HG03378 (cell line): Measurements from ENCODE around the gene KXD1.
"Not testable (repeated sequence)": the region's sequence is repeated elsewhere in the genome, so short reads cannot be mapped to it uniquely, and the experiment has no call there.

Source experiments
- ATAC-seq: cut with Tn5 transposase; IDR thresholded peaks from one replicate; pipeline ENCODE4 v1.9.1; 2021; ENCODE audit warnings: mild to moderate bottlenecking, moderate library complexity; ENCODE audit not compliant: unreplicated experiment

Gene KXD1

GRCh38 chr19:18557411-18558201, at the start of gene KXD1:
Gene KXD1 (plus strand): TSS chr19:18557870. CDS start chr19:18562057, 4,187 bp downstream.
- peak; percentile 93 for ATAC-seq

DNA sequence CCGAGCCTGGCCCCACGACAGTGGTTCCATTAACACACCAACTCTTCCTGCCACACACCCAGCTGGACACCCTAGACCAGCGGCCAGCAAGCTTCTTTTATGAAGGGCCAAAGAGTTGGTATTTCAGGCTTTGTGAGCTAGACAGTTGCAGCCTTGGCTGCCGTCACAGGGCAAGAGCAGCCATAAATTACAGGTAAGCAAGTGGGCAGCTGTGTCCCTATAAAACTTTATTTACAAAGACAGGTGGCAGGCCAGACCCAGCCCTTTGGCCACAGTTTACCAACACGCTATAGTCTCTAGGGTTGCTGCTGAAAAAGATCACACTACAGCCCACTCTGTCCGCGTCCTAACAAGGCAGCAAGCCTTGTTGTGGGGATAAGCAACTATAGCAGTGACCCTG, 49.1 kb upstream of the KXD1 start:
- no peak for ATAC-seq

DNA sequence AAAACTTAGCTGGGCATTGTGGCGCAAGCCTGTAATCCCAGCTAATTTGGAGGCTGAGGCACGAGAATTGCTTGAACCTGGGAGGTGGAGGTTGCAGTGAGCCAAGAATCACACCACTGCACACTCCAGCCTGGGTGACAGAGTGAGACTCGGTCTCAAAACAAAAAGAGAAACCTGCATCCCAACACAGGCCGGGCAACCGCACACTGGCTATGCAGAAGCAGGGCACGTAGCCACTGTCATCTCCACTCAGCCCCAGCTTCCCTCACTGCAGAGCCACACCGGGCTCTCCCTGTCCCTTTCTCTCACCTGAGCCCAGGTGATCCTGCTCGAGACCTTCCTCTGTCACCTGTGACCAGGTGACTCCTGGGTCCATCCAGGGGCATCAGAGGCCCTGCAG, 47.5 kb upstream of the KXD1 start:
- ATAC-seq: no peak

GRCh38 chr19:18513868-18514267, 43.8 kb upstream of the KXD1 start:
- no peak for ATAC-seq

GRCh38 chr19:18514800-18515682, 42.6 kb upstream of the KXD1 start:
- ATAC-seq: no peak

GRCh38 chr19:18515959-18516358, 41.7 kb upstream of the KXD1 start:
- no peak for ATAC-seq

DNA sequence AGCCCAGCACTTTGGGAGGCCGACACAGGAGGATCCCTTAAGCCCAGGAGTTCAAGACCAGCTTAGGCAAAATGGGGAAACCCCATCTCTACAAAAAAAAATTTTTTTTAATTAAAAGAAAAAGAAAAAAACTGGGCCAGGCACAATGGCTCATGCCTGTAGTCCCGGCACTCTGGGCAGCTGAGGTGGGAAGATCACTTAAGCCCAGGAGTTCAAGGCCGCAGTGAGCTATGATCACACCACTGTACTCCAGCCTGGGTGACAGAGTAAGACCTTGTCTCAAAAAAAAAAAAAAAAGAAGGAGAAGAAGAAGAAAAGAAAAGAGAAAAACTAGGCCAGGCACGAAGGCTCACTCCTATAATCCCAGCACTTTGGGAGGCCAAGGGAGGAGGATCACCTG, 40.1 kb upstream of the KXD1 start:
- ATAC-seq: no peak

- ATAC-seq: no peak
Measured at GRCh38 chr19:18518639-18519038, 39.0 kb upstream of the KXD1 start.

- no peak for ATAC-seq
Measured at GRCh38 chr19:18519962-18520847, 37.5 kb upstream of the KXD1 start.

DNA sequence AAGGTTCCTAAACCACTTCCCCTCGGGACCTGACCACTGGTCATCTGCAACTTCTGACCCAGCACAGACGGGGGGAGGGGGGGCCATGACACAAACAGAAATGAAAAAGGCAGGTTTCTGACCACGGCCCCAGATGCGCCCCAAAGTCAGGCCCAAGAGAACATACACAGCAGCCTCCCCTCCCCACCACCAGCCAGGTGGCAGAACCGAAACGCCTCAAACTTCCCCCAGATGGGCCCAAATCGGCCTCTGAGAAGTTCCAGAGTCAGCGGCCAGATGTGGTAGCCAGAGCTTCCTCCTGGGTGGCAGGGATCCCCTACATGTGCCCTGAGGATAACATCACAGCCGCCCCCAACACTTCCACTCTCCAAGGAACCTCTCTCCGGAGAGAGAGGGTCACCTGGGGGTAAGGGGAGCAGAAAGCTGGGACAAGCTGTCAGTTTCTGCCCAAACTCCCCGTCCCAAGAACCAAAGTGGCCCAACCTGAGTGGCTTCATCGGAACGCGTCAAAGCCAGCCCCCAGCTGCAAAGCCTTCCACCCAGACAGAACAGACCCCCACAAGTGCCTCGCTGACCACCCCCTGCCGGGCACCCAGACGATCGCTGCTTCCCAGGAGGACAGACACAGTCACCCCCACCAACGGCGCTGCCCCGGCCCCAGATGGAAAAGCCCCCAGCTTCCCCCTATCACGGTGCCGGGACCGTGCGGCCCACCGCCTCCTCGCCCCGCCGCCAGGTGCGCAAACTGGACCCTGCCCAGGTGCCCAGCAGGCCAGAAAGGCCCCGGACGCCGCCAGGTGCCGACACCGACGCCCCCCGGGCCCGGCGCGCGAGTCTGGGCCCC, 36.6 kb upstream of the KXD1 start:
- no peak for ATAC-seq

GRCh38 chr19:18521692-18522123, 36.0 kb upstream of the KXD1 start, which contains the start of gene ELL:
Gene ELL (minus strand): TSS chr19:18522070. CDS start chr19:18522055, 15 bp downstream.
- ATAC-seq: peak; percentile 2

DNA sequence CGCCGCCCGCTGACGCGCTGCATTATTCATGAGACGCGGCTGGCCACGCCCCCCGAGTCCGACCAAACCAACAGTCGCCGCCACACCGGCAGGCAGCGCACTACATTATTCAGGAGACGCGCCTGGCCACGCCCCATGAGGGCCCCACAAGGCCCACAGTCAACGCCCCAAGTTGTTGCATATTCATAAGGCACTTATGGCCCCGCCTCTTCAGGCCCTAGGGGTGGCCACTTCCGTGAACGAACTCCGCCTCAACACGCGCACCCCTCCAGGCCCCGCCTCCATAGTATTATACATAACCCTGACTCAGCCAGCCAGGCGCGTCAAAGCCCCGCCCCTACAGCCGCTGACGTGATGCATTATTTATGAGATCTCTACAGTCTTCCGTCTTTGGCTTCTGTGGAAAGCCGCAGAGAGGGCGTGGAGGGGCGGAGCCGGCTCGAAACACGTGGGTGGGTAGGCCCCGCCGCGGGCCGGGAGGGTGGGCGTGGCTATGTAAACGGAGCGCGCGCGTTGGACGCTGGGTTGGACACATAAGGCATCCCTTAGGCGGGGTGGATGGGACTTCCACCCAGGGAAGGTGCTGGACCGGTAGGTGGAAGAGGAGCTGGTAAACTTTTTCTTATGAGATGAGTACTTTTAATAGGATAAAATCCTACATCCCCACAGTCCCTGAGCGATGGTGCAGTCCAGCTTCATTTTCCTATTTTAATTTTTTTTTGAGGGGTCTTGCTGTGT, 35.4 kb upstream of the KXD1 start:
- peak; percentile 87 for ATAC-seq

- ATAC-seq: not testable (repeated sequence)
Measured at GRCh38 chr19:18522862-18523440, 34.7 kb upstream of the KXD1 start.

- no peak for ATAC-seq
Measured at GRCh38 chr19:18523841-18524240, 33.8 kb upstream of the KXD1 start.

GRCh38 chr19:18526316-18526715, 31.4 kb upstream of the KXD1 start:
- ATAC-seq: no peak

DNA sequence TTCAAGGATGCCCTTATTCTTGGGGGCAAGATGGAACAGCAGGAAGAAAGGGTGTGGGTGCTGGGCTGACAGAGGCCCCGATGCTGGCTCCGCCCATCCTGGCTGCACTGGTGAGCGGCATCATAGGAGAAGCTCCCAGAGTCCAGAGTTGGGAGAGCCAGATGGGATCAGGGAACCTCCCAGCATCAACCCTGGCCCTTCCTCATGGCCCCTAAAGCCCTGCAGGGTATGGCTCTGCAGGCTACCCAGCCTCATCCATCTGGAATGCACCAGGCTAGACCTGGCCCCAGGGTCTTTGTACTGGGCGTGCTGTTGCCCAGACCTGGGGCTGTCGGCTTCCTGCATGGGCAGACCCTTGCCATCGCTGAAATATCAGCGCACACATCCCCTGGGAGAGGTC, 27.9 kb upstream of the KXD1 start:
- no peak for ATAC-seq

- no peak for ATAC-seq
Measured at GRCh38 chr19:18531485-18531884, 26.2 kb upstream of the KXD1 start.

GRCh38 chr19:18532168-18532890, 25.3 kb upstream of the KXD1 start:
- no peak for ATAC-seq
